ENCODE data around the gene CCHCR1. TPM values are rescaled to one million over a fixed set of nuclear protein-coding genes. Genes with fewer than 3 reads are reported as not detected.
A peak's percentile ranks its signal among the peaks of the same experiment; 100 is the strongest.

The CCHCR1 gene
- total RNA-seq, 1 experiment from 2014 or later: 31.3 TPM

DNA sequence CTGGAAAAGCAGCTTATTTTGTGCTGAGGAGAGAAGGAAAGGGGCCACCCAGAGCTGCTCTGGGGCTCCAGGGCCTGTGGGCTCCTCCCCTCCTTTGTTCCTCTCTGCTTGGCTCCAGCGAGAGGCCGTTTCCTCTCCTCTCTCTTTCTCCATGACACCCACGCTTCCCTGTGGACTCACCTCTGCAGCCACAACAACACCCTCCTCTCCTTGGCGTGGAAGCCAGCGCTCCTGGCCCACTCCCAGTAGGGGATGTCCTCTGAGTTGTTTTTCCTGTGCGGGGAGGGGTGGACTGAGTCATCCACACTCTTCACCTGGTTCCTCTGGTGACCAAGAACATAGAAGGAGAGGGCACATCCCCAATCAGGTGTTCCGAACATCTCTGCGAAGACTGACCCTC lies 32.4 kb downstream of the CCHCR1 start:
- intact Hi-C loops (cut with micrococcal nuclease): no loop called here
- ChIA-PET CTCF (interaction anchor here (0.6 kb wide), 1 partner anchor 73 kb away, joined by 3 read pairs; no protein-coding TSS in a partner anchor), POLR2A (ENCODE audit: unreplicated experiment) (no interaction called here)
- no peak overlapping the region for H3K4me3 ChIP-seq (ENCODE audit: low read length)
- H3K27me3 ChIP-seq (ENCODE audit: low read length): no peaks in the 10 kb centered on the region
- H2AFZ ChIP-seq (ENCODE audit: low read length): 0 out of 2 replicates have a peak overlapping the region, but pooled peaks have one; percentile 10
- H3K9me2 ChIP-seq (replicated peaks; ENCODE audit: low read length): no peaks in the 10 kb centered on the region
- DNase-seq (peak; percentile 87), ATAC-seq (peak; percentile 83)
- no peaks in the 10 kb centered on the region for H3K79me2 ChIP-seq (ENCODE audit: low read length)
- H3K9me3 ChIP-seq (ENCODE audit: low read length): no peaks in the 10 kb centered on the region
- no peaks in the 10 kb centered on the region for H4K20me1 ChIP-seq (ENCODE audit: low read length)
- H3K27ac ChIP-seq (ENCODE audit: low read length): peak overlapping the region; percentile 61
- BruUV-seq (replicated peaks): no TSS peak
- H3K9ac ChIP-seq (ENCODE audit: low read length): peak overlapping the region; percentile 18; the same call in 1 of the 2 replicates
- peak overlapping the region; percentile 39 for H3K4me2 ChIP-seq (ENCODE audit: low read length)
- H3K36me3 ChIP-seq (ENCODE audit: low read depth, low read length): no peaks in the 10 kb centered on the region
- TF ChIP-seq, protein P1, sequence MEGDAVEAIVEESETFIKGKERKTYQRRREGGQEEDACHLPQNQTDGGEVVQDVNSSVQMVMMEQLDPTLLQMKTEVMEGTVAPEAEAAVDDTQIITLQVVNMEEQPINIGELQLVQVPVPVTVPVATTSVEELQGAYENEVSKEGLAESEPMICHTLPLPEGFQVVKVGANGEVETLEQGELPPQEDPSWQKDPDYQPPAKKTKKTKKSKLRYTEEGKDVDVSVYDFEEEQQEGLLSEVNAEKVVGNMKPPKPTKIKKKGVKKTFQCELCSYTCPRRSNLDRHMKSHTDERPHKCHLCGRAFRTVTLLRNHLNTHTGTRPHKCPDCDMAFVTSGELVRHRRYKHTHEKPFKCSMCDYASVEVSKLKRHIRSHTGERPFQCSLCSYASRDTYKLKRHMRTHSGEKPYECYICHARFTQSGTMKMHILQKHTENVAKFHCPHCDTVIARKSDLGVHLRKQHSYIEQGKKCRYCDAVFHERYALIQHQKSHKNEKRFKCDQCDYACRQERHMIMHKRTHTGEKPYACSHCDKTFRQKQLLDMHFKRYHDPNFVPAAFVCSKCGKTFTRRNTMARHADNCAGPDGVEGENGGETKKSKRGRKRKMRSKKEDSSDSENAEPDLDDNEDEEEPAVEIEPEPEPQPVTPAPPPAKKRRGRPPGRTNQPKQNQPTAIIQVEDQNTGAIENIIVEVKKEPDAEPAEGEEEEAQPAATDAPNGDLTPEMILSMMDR (conservative IDR thresholded peaks at IDR 0.05; ENCODE audit: low read depth, low read length): no peak
- TF ChIP-seq EZH2 (IDR thresholded peaks at IDR 0.05; ENCODE audit: low read length, unreplicated experiment): no peak
- H3F3A ChIP-seq (ENCODE audit: low read length, unreplicated experiment): no peaks in the 10 kb centered on the region
- H3K4me1 ChIP-seq (ENCODE audit: insufficient read depth, low read length): peaks cover 34% of the 10 kb centered on the region

DNA sequence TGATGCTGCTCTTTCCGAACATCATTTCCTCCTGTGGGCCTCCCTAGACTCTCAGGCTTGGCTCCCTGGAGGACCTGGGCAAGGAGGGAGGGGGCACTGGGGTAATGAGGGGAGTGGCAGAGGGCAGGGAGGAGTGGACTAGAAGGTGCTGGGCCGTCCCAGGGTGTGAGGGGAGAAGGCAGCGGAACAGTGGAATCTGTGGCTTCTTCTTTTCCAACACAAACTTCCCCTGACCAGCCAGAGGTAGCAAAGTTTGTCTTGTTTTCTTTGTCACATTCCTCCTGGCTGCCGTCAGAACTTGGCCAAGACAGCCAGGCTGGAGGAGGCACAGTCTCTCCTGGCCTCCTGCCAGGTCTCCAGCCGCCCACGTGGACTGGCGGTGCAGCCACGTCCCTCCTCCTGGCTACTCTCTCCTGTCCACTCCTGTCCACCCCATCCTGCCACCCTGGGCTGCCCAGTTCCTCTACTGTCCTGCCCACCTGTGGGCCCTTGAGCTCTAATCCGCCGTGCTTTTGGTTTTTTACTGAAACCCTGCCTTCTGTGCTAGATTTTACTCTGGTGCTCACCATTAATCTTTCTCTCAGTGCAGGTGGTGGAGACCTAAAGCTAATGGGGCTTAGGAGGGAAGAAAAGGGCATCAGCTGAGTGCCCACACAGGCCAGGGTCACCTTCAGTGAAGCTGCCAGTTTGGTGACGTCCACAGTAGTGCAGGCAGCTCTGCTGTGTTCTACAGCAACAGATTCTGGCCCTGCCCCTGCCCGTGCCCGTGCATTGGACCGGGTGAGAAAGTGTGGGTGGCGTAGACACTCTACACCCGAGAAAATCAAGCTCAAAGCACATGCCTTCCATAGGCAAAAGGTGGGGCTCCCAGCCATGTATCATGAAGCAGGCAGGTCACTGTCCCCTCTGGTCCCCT lies 34.6 kb downstream of the CCHCR1 start:
- Histone ChIP-seq H2AFZ (ENCODE audit: low read length) (no peak overlapping the region), H3K4me1 (ENCODE audit: insufficient read depth, low read length) (peaks cover 23% of the 10 kb centered on the region), H3K9me3 (ENCODE audit: low read length) (no peaks in the 10 kb centered on the region), H3K79me2 (ENCODE audit: low read length) (no peaks in the 10 kb centered on the region), H3K4me2 (ENCODE audit: low read length) (no peak overlapping the region), H4K20me1 (ENCODE audit: low read length) (no peaks in the 10 kb centered on the region), H3K27ac (ENCODE audit: low read length) (no peak overlapping the region), H3K9me2 (replicated peaks; ENCODE audit: low read length) (no peaks in the 10 kb centered on the region), H3K9ac (ENCODE audit: low read length) (no peak overlapping the region), H3F3A (ENCODE audit: low read length, unreplicated experiment) (no peaks in the 10 kb centered on the region), H3K27me3 (ENCODE audit: low read length) (no peaks in the 10 kb centered on the region), H3K4me3 (ENCODE audit: low read length) (no peak overlapping the region), H3K36me3 (ENCODE audit: low read depth, low read length) (no peaks in the 10 kb centered on the region)
- no peak for ATAC-seq
- intact Hi-C loops (cut with micrococcal nuclease): no loop called here
- no peak for TF ChIP-seq EZH2phosphoT487 (IDR thresholded peaks at IDR 0.05; ENCODE audit: borderline replicate concordance, low read length)
- TF ChIP-seq, protein P1 (conservative IDR thresholded peaks at IDR 0.05; ENCODE audit: low read depth, low read length): no peak
- TF ChIP-seq EZH2 (IDR thresholded peaks at IDR 0.05; ENCODE audit: low read length, unreplicated experiment): no peak
- ChIA-PET POLR2A (ENCODE audit: unreplicated experiment) (no interaction called here), CTCF (interaction anchor here (0.7 kb wide), 1 partner anchor 31 kb away, joined by 3 read pairs; no protein-coding TSS in a partner anchor)
- no peak for DNase-seq
- BruUV-seq (replicated peaks): no TSS peak
